ENCODE results near the gene RASAL1.

GRCh38 chr12:113133666-113134065, 1.9 kb downstream of the RASAL1 start:
- TF ChIP-seq CTCF (IDR thresholded peaks at IDR 0.05; ENCODE audit: low read depth, low read length) = no peak
- TF ChIP-seq EZH2phosphoT487 (IDR thresholded peaks at IDR 0.05; ENCODE audit: low read depth) = no peak
